ENCODE measurements around the gene CYB5RL.
"Not testable (repeated sequence)": the region's sequence is repeated elsewhere in the genome, so short reads cannot be mapped to it uniquely, and the experiment has no call there.

The CYB5RL gene

DNA sequence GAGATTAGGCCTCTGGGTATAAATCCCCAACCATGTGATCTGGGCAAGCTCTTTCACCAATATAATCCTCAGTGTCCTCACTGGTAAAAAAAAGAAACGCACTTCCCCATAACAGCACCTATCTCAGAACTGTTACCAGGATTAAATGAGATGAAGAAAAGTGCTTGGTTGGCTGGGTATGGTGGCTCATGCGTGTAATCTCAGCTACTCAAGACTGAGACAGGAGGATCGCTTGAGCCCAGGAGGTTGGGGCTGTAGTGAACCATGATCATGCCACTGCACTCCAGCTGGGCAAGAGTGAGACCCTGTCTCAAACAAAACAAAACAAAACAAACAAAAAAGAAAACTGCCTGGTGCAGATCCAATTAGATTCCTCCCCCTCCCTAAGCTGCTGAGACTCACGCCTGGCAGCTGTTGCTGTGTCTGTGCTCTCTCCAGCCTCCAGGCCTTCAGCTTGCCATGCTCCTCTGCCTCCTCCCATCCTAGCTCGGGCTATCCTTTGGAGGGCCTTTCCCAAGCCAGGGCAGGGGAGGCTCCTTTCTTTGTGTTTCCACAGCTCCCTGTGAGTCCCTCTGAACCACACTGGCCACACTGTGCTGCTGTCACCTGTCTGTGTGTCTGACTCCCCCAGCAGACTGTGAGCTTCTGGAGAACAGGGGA, 19.0 kb downstream of the CYB5RL start:
- FAIRE-seq = no peak

- FAIRE-seq = no peak
Observed at GRCh38 chr1:54178296-54179070, 21.3 kb downstream of the CYB5RL start.

DNA sequence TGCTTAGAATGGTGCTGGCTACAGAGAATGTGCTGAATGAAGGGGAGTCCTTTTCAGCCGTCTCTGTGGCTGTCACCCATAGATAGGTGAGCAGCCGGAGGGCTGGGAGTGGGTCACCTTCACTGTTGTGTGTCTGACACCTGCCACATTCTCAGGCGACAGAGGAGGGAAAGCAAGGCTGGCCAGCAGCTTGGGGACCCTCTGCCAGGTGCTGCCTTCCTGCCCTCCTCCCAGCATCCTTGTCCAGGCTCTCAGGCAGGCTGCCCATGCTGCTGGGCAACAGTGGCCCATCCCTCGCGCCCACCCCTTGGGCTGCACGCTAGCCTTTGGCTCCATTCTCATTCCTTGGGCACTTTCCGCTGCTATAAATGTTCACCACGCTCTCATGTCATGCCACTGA, 22.1 kb downstream of the CYB5RL start:
- no peak for FAIRE-seq

- FAIRE-seq = no peak
Observed at GRCh38 chr1:54176621-54177327, 23.1 kb downstream of the CYB5RL start.

GRCh38 chr1:54174106-54174505, 25.7 kb downstream of the CYB5RL start:
- no peak for FAIRE-seq

GRCh38 chr1:54173681-54174080, 26.1 kb downstream of the CYB5RL start:
- no peak for FAIRE-seq

DNA sequence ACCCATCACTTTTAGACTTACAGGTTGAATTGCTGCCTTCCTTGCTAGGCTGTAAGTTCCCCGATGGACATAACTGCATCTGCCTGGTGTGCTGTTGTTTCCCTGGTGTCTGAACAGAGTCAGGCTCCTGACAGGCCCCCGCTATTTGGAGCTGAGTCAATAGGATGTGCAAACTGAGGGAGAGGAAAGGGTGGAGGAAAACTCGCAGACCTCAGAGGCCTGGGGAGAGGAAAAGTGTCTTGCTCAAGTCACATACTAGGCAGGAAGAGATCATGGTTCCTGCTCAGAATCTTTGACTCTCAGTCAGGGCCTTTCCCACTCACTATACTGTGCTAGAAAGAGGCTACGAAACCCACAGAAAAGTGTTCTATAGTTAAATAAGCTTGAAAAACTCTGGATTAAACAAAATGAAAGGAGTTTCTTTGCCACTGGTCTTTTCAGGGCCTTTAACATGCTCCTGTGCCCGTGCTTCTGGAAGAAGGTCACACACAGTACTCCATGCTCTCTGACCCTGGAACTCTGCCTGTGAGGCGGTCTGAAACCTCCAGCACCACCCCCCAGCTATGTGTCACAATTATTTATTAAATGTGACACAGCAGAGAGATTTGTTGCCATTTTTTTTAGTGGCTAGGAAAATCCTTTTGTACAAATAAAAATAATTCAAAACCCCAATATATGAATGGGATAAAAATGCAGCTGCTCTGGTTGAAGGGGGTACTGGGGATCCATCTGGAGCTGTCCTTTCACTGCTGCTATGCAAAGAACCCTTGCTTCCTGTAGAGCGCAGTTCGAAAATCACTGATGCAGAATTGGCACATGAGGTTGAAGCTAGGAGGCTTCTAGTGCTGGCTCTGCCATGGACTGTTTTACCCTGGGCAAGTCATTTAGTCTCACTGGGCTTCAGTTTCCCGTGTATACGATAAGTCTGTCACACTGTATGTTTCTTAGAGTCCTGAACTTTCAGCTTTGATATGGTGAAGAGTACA, 26.9 kb downstream of the CYB5RL start:
- FAIRE-seq = no peak

GRCh38 chr1:54171606-54172005, 28.2 kb downstream of the CYB5RL start:
- no peak for FAIRE-seq

DNA sequence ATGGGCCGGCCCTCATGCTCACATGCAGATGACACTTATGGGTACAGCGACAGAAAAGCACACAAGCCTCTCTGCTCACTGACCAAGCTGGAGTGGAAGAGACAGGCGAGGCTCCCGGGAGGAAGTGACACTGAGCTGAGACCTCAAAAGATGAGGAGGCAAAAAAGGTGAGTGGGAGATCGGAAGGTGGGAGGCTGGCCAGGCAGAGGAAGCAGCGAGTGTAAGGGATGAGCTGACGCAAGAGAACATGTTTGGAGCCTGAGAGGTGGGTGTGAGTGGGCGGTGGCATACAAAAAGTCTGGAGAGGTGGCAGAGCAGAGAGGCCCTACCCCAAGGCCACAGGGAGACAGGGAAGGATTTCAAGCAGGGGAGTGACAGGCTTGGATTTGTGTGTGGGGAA, 28.8 kb downstream of the CYB5RL start:
- no peak for FAIRE-seq

GRCh38 chr1:54169068-54169467, 30.8 kb downstream of the CYB5RL start:
- FAIRE-seq = no peak

- no peak for FAIRE-seq
Observed at GRCh38 chr1:54168206-54168965, 31.4 kb downstream of the CYB5RL start.

DNA sequence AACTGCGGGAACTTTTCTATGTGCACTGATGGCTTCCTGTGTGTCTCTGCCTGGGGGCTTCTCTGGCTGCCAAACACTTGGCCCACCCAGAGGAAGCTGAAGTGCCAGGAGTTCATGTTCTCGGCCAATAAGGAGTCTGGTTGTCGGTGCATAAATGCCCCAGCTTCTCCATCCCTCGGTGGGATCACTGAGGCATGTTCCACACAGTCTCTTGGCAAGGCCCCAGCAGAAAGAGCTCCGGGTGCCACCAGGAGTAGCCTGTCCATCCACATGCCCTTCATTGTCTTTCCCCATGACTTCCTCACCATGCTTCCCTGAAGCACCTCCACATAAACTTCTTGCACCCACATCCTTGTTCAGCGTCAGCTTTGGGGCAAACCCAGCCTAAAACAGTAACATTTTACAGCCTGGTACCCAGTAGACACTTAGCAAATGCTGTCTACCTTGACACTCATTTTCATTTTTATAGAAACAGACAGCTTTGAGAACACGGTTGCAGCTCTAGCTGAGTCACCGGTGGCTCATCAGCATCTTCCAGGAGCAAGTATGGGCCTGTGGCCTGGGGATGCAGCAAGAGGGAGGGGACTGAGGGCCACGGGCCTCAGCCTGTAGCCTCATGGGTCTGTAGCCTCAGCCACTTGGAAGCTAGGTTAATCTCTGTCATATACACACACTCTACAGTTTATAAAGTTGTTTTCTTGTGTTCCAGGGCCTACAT, 32.2 kb downstream of the CYB5RL start:
- FAIRE-seq = no peak

GRCh38 chr1:54166357-54166756, 33.5 kb downstream of the CYB5RL start:
- FAIRE-seq = not testable (repeated sequence)

- FAIRE-seq = no peak
Observed at GRCh38 chr1:54165146-54165545, 34.7 kb downstream of the CYB5RL start.

- FAIRE-seq = no peak
Observed at GRCh38 chr1:54163573-54163972, 36.3 kb downstream of the CYB5RL start.

DNA sequence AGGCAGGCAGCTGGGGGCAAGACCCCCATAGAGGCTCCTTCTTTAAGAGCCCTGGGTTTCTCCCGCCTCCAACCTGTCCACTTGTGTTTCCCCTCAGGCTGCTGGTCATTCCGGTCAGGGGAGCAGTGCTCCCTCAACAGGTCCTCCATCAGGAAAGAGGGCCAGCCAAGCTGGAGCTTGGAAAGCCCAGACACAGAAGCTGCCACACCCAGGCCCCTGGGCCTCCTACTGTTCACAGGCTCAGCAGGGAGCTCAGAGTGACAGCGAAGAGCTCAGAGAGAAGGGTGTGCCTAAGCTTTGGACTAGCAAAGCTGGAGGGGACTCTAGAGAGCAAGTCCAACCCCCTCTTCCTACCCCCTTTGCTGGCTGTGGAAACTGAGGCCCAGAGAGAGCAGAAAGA, 36.8 kb downstream of the CYB5RL start:
- no peak for FAIRE-seq

DNA sequence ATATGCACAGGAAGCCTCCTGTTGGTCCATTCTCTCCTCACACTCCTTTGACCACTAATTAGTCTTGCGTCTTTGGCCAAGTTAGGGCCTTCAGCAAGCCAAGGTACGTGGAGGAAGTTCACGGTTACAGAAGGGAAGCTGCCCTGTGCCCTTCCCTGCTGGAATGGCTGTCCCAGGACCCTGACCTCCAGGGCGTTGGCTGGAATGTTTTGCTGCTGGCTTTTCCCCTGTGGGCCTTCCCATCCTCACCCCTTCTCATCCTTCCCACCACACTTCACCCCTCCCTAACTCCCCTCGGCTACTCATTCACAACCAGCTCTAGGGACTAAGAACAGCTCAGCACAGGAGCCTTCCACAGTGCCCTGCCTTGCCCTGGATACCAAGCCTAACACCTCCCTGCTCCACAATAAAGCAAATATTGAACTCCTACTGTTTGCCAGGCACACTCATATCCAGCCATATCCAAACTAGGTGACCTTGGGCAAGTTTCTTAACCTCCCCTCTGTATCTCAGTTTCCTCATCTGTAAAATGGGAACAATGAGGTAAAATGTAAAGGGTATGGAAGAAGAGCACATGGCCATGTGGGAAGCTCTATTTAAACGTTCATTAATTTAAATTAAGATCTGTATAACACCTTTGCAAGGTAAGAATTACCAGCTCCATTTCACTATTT, 38.2 kb downstream of the CYB5RL start:
- FAIRE-seq = no peak

- no peak for FAIRE-seq
Observed at GRCh38 chr1:54160351-54160750, 39.5 kb downstream of the CYB5RL start.

GRCh38 chr1:54159733-54160316, 40.0 kb downstream of the CYB5RL start:
- no peak for FAIRE-seq

- no peak for FAIRE-seq
Observed at GRCh38 chr1:54158071-54158470, 41.8 kb downstream of the CYB5RL start.

Data from G401.6 (cell line).